WI38 (cell line): ENCODE data around the gene SSH2.
A peak's percentile ranks its signal among the peaks of the same experiment; 100 is the strongest.

ENCODE experiments used
- H3K4me3 ChIP-seq: 2 replicates; pipeline ENCODE4 v1.5.1; 2011; ENCODE audit warnings: low read depth, mild to moderate bottlenecking, control low read depth, low read length
- TF ChIP-seq, protein P1 (sequence below): IDR thresholded peaks from 2 replicates; pipeline ENCODE4 v1.5.1; 2012; ENCODE audit warnings: low read depth, mild to moderate bottlenecking, control low read depth, low read length

SSH2 gene

DNA sequence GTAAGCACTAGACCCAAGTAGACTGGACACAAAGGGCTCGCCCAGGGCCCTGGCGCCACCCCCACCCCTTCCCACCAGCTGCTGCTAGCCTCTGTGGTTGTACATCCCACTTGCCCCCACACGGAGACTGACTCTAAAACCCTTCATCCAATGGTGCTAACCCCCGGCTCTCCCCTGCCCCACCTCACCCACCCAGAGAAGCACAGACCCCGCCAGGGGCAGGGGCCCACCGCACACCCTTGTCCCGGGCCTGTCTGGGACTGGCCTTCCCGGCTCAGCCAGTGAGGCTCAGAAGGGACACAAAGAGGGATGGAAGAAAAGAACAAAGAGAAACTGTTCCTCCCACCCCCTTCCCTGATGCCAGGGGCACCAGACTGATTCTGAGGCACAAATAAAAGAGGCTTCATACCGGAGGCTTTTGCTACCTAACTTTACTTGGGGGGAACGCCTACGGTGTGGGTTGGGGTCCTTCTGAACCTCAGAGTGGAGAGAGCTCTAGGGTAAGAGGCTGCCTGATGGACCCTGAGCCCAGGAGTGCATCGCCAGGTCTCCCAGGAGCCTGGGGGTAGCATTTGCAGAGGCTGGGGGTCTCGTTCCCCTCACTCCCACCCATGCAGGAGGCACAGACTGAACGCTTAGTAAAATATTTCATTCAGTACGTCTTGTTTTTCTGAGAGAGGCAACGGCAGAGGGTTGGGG is 315.5 kb downstream of the SSH2 start:
- H3K4me3 ChIP-seq = no peak overlapping the region
- TF ChIP-seq, protein P1, sequence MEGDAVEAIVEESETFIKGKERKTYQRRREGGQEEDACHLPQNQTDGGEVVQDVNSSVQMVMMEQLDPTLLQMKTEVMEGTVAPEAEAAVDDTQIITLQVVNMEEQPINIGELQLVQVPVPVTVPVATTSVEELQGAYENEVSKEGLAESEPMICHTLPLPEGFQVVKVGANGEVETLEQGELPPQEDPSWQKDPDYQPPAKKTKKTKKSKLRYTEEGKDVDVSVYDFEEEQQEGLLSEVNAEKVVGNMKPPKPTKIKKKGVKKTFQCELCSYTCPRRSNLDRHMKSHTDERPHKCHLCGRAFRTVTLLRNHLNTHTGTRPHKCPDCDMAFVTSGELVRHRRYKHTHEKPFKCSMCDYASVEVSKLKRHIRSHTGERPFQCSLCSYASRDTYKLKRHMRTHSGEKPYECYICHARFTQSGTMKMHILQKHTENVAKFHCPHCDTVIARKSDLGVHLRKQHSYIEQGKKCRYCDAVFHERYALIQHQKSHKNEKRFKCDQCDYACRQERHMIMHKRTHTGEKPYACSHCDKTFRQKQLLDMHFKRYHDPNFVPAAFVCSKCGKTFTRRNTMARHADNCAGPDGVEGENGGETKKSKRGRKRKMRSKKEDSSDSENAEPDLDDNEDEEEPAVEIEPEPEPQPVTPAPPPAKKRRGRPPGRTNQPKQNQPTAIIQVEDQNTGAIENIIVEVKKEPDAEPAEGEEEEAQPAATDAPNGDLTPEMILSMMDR = no peak

DNA sequence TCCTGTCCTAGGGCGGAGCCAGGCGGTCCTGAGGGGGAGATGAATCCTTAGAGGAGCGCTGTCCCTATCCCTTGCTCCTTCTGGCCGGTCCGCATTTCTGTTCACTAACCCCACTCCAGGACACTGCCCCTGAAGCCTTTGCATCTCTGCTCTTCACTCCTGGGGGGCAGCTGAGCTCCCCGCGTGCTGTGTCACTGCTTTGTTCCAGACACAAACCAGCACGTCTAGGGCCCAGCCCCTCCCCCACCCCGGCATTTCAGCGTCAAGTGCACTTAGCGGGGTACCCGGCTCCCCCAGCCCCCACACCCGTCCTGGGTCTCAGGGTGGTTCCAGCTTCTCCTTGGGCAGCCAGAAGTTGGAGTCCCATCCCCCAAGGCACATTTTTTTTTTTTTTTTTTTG is 316.2 kb downstream of the SSH2 start:
- TF ChIP-seq, protein P1 = no peak
- peak overlapping the region; percentile 27 for H3K4me3 ChIP-seq

DNA sequence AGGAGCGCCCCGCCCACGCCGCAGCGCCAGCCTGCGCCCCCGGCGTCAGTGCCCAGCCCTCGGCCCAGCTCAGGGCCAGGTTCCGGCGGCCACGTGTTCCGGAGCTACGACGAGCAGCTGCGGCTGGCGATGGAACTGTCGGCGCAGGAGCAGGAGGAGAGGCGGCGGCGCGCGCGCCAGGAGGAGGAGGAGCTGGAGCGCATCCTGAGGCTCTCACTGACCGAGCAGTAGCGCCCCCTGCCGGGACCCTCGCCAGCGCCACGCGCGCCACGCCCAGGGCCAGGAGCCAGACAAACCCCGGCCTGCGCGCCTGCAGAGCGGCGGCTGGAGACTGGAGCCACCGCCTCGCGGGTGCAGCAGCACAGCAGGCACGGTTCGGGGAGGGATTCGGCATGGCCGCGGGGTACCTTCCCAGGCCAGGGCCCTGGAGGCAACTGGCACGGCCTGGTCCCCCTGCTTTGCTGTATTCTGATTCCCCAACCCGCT is 316.6 kb downstream of the SSH2 start:
- H3K4me3 ChIP-seq = peak overlapping the region; percentile 27
- TF ChIP-seq, protein P1 = peak; percentile 75

DNA sequence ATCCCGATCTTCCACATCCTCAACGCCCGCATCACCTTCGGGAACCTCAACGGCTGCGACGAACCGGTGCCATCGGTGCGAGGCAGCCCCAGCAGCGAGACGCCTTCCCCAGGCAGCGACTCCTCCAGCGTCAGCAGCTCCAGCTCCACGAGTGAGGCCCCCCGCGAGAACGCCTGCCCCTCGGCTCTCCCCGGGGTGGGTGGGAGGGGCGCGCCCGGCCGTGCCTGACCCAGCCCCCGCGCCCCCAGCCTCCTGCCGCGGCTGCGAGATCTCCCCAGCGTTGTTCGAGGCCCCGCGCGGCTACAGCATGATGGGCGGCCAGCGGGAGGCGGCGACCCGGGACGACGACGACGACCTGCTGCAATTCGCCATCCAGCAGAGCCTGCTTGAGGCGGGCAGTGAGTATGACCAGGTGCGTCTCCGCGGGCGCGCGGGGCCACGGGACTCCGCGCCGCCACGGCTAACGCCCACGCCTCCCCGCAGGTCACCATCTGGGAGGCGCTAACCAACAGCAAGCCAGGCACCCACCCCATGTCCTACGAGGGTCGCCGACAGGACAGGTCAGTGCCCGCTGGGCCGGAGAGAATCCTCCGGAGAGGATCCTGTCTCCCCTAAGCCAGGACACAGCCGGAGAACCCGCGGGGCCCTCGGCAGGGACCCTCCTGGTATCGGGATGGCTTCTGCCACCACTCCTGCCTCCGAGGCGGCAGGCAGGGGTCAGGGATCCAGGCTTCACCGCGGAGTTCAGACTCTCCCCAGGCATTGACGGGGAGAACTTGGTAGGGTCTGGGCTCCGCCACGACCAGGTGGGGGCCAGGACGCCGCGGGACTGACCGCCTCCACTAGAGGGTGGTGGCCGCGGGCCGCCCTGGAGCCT is 317.4 kb downstream of the SSH2 start:
- no peak overlapping the region for H3K4me3 ChIP-seq
- TF ChIP-seq, protein P1 = no peak

DNA sequence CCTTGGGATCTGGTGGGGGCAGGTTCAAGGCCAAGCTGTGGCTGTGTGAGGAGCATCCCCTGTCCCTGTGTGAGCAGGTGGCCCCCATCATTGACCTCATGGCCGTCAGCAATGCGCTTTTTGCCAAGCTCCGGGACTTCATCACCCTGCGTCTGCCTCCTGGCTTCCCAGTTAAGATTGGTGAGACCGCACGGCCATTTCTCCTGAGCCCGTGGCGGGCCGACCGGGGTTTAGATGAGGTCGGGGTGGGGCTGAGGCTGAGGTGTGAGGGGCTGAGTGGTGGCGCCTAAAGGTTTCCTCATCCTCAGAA is 318.0 kb downstream of the SSH2 start:
- no peak overlapping the region for H3K4me3 ChIP-seq
- TF ChIP-seq, protein P1 = no peak

DNA sequence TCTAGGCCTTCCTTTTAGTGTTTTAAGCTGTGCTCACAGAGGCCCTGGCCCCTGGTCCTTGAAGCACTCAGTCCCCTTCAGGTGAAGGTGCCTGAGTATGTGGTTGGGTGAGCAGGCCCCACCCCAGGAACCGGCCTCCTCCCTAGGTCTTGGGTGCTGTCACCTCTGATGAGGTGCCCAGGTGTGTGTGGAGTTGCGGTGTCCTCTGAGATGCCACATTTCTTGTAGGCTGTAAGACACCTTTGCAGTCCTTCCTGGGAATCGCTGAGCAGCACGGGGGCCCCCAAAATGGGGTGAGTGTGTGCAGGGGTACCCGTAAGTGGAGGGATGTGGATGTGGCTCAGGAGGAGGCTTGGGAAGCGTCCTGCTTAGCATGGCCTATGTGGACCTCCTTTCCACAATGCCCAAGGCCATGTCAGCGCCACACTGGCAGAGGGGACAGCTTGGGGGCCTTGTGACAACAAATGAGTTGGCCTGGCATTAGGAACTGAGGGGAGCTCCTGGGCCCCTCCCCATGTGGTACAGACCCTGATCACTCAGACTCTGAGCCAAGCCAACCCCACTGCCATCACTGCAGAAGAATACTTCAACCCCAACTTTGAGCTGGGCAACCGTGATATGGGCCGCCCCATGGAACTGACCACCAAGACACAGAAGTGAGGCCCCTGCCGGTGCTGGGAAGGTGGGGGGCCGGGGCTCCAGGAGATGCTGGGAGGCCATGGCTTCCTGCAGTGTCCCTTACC is 318.5 kb downstream of the SSH2 start:
- TF ChIP-seq, protein P1 = no peak
- no peak overlapping the region for H3K4me3 ChIP-seq
